Adrenal gland (tissue), 5 donors: ENCODE measurements around the gene ANKRD49.

Experiments
- CTCF ChIP-seq, 6 experiments: fragments of 450-650 bp in 4 of 6; fragments of 200-600 bp in 2 of 6; sonication (generic) in 1 of 6; IDR thresholded peaks; 1 replicate in 5 of 6; 2 replicates in 1 of 6; pipeline versions ENCODE4 v1.5.1 to v1.8.0; 2016 to 2021; ENCODE audit warnings: antibody characterized with exemption in 6 of 6, mild to moderate bottlenecking in 2 of 6, moderate library complexity in 1 of 6
- POLR2A ChIP-seq, 2 donors: fragments of 450-650 bp; IDR thresholded peaks; one replicate each; pipeline ENCODE4 v1.6.1; 2017; ENCODE audit warnings: antibody characterized with exemption in 2 of 2, mild to moderate bottlenecking in 2 of 2, moderate library complexity in 1 of 2
- donor health status: DM: no; HTN: no; CAD: no.

DNA sequence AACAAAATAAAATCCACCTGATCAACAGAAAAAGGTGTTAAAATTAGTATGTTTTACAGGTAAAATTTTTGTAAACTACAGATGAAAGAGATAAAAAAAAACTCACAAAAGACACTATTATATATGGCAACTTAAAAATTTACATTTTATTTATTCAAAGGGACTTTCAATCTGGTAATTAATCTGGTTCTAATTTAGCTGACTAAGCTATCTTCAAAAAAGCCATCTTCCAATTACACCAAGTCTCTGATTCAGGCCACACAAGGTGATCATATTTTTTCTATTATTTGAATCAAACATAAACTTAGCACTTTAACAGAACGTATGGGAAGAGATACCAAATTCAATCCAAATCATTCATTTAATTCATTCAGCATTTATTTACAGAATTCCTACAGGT is 7.7 kb upstream of the ANKRD49 start:
- TF ChIP-seq CTCF (IDR thresholded peaks at IDR 0.05) (no peak), POLR2A (IDR thresholded peaks at IDR 0.05) (no peak)
